ENCODE results near the gene COL1A1. TPM values are rescaled to one million over a fixed set of nuclear protein-coding genes. Genes with fewer than 3 reads are reported as not detected.

The COL1A1 gene
- total and polyA plus RNA-seq, 2 of the 13 experiments (the other 11 are each of a cell fraction or from before 2014, with no cell fraction given), result 0.05 TPM; not detected in 1

DNA sequence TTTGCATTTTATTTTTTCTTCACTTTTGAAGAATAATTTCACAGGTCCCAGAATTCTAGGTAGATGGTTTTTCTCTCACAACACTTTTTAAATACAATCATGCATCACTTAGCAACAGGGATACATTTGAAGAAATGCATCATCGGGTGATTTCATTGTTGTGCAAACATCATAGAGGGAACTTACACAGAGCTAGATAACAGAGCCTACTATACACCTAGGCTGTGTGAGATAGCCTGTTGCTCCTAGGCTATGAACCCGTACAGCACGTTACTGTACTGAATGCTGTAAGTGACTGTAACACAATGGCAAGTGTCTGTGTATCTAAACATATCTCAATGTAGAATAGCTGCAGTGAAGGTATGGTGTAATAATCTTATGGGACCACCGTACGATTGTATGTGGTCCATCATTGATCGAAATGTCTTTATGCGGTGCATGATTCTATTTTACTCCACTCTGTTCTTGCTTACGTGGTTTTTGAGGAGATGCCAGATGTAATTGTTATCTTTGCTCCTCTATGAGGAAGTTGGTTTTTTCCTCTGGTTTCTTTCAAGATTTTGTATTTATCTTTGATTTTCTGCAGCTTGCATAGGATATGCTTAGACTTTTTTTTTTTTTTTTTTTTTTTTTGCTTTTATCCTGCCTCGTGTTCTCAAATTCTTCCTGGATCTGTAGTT, 37.3 kb upstream of the COL1A1 start:
- in situ Hi-C loops (cut with HindIII; ENCODE audit: extremely low pct_ligation_motif_present, low pct_unique_long_range_greater_than_20kb) (no loop called here), intact Hi-C loops (cut with micrococcal nuclease; ENCODE audit: unreplicated experiment) (no loop called here)
- ATAC-seq (peak; percentile 48; the same call in 1 of the 3 replicates), FAIRE-seq (peak; percentile 50), DNase-seq (ENCODE audit: low spot score) (peak; percentile 39)
- TF ChIP-seq CENPT (CRISPR knock-in tag; IDR thresholded peaks at IDR 0.05; ENCODE audit: low read depth) (no peak), ZNF451 (CRISPR knock-in tag; IDR thresholded peaks at IDR 0.05) (no peak), TOPORS (CRISPR knock-in tag; IDR thresholded peaks at IDR 0.05) (no peak), SUZ12 (IDR thresholded peaks at IDR 0.05; ENCODE audit: low read depth, low read length) (no peak), XRCC5 (optimal IDR thresholded peaks at IDR 0.05; ENCODE audit: low read length) (no peak), KAT8 (CRISPR knock-in tag; IDR thresholded peaks at IDR 0.05) (no peak), ZC3H13 (CRISPR knock-in tag; IDR thresholded peaks at IDR 0.05) (no peak), CBX2 (IDR thresholded peaks at IDR 0.05; ENCODE audit: low read depth, low read length) (no peak), CBX2 (CRISPR knock-in tag; IDR thresholded peaks at IDR 0.05; ENCODE audit: low read depth) (no peak), ZNF660 (CRISPR knock-in tag; IDR thresholded peaks at IDR 0.05; ENCODE audit: borderline replicate concordance, low read depth) (no peak), MTF2 (CRISPR knock-in tag; IDR thresholded peaks at IDR 0.05; ENCODE audit: borderline replicate concordance) (no peak), ARNT2 (CRISPR knock-in tag; IDR thresholded peaks at IDR 0.05; ENCODE audit: low read depth) (no peak), IRX3 (CRISPR knock-in tag; IDR thresholded peaks at IDR 0.05; ENCODE audit: borderline replicate concordance, low read depth) (no peak), ATRX (CRISPR knock-in tag; IDR thresholded peaks at IDR 0.05; ENCODE audit: borderline replicate concordance) (no peak), ZNF724P (CRISPR knock-in tag; IDR thresholded peaks at IDR 0.05; ENCODE audit: borderline replicate concordance) (no peak), NFIC (IDR thresholded peaks at IDR 0.05; ENCODE audit: low read length) (no peak), U2AF1 (optimal IDR thresholded peaks at IDR 0.05; ENCODE audit: low read depth, low read length) (no peak)
- TF ChIP-seq, protein P1, sequence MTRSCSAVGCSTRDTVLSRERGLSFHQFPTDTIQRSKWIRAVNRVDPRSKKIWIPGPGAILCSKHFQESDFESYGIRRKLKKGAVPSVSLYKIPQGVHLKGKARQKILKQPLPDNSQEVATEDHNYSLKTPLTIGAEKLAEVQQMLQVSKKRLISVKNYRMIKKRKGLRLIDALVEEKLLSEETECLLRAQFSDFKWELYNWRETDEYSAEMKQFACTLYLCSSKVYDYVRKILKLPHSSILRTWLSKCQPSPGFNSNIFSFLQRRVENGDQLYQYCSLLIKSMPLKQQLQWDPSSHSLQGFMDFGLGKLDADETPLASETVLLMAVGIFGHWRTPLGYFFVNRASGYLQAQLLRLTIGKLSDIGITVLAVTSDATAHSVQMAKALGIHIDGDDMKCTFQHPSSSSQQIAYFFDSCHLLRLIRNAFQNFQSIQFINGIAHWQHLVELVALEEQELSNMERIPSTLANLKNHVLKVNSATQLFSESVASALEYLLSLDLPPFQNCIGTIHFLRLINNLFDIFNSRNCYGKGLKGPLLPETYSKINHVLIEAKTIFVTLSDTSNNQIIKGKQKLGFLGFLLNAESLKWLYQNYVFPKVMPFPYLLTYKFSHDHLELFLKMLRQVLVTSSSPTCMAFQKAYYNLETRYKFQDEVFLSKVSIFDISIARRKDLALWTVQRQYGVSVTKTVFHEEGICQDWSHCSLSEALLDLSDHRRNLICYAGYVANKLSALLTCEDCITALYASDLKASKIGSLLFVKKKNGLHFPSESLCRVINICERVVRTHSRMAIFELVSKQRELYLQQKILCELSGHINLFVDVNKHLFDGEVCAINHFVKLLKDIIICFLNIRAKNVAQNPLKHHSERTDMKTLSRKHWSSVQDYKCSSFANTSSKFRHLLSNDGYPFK (CRISPR knock-in tag; IDR thresholded peaks at IDR 0.05; ENCODE audit: borderline replicate concordance), result no peak
- TF ChIP-seq, protein P2, sequence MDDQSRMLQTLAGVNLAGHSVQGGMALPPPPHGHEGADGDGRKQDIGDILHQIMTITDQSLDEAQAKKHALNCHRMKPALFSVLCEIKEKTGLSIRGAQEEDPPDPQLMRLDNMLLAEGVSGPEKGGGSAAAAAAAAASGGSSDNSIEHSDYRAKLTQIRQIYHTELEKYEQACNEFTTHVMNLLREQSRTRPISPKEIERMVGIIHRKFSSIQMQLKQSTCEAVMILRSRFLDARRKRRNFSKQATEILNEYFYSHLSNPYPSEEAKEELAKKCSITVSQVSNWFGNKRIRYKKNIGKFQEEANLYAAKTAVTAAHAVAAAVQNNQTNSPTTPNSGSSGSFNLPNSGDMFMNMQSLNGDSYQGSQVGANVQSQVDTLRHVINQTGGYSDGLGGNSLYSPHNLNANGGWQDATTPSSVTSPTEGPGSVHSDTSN (CRISPR knock-in tag; IDR thresholded peaks at IDR 0.05; ENCODE audit: borderline replicate concordance), result no peak
- TF ChIP-seq, protein P3, sequence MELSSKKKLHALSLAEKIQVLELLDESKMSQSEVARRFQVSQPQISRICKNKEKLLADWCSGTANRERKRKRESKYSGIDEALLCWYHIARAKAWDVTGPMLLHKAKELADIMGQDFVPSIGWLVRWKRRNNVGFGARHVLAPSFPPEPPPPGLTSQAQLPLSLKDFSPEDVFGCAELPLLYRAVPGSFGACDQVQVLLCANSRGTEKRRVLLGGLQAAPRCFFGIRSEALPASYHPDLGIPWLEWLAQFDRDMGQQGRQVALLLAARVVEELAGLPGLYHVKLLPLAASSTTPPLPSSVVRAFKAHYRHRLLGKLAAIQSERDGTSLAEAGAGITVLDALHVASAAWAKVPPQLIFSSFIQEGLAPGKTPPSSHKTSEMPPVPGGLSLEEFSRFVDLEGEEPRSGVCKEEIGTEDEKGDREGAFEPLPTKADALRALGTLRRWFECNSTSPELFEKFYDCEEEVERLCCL (CRISPR knock-in tag; IDR thresholded peaks at IDR 0.05; ENCODE audit: borderline replicate concordance), result no peak
- peaks cover 0 to 8% of the 10 kb centered on the region in 2 experiments; a peak in 3 of 5 replicates for H3K27me3 ChIP-seq (ENCODE audit: control insufficient read depth in 1 of 2, insufficient read depth in 2 of 2, low read length in 2 of 2)
- BruUV-seq (replicated peaks), result no TSS peak
- H3K79me2 ChIP-seq (ENCODE audit: insufficient read depth, low read length), result no peaks in the 10 kb centered on the region
- no peaks in the 10 kb centered on the region for H3K4me1 ChIP-seq (ENCODE audit: insufficient read depth, low read length)
- H3K4me2 ChIP-seq (ENCODE audit: low read depth, low read length), result no peak overlapping the region
- H4K20me1 ChIP-seq (ENCODE audit: insufficient read depth, low read length), result no peaks in the 10 kb centered on the region
- H3K36me3 ChIP-seq (replicated peaks in 1 of 2; ENCODE audit: control insufficient read depth in 1 of 2, insufficient read depth in 2 of 2, low read length in 2 of 2), result no peaks in the 10 kb centered on the region
- no peak overlapping the region for H3K9ac ChIP-seq (ENCODE audit: insufficient read depth, low read depth, low read length)
- peaks cover 14% of the 10 kb centered on the region for H3K9me3 ChIP-seq (ENCODE audit: low read length)
- WGBS (ENCODE audit: low lambda C conversion rate), result 30% methylated on average over 9 of the region's 9 CpGs
- H3K4me3 ChIP-seq (replicated peaks in 1 of 3; ENCODE audit: insufficient read depth in 1 of 3, low read depth in 2 of 3, low read length in 3 of 3), result no peak overlapping the region
- CTCF ChIA-PET (ENCODE audit: low intra/inter-chr PET ratio, low total read pairs), result interaction anchor here (0.6 kb wide), 1 partner anchor 28 kb away, joined by 3 read pairs; no protein-coding TSS in a partner anchor
- H3K27ac ChIP-seq (ENCODE audit: extremely low read length, insufficient read depth, low read length), result no peak overlapping the region
- H2AFZ ChIP-seq (ENCODE audit: low read length), result no peak overlapping the region
- POLR2A ChIA-PET, result no interaction called here
